ENCODE results near the gene NDUFV3. TPM values are rescaled to one million over a fixed set of nuclear protein-coding genes. Genes with fewer than 3 reads are reported as not detected.

Gene NDUFV3
- total and polyA plus RNA-seq, 2 of the 13 experiments (the other 11 are each of a cell fraction or from before 2014, with no cell fraction given) = 14.2 to 29.6 TPM

DNA sequence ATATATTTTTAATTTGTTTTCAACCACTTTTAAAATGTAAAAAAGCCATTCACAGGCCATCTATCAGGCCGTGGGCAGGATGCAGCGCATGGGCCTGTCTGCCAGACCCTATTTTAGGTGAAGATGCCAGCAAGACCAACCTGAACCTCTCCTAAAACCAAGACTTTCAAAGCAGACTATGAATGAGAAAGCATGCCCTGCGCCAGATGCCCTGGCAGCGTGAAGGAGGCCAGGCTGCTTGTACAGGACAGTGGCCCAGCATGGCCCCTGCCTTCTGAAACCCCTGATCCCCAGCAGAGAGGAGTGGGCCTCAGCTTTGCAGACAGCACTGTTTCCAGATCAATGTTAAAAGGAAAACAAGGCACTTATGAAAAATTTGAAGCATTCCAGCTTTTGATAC, 45.4 kb upstream of the NDUFV3 start (continued):
- TF ChIP-seq, protein P1, sequence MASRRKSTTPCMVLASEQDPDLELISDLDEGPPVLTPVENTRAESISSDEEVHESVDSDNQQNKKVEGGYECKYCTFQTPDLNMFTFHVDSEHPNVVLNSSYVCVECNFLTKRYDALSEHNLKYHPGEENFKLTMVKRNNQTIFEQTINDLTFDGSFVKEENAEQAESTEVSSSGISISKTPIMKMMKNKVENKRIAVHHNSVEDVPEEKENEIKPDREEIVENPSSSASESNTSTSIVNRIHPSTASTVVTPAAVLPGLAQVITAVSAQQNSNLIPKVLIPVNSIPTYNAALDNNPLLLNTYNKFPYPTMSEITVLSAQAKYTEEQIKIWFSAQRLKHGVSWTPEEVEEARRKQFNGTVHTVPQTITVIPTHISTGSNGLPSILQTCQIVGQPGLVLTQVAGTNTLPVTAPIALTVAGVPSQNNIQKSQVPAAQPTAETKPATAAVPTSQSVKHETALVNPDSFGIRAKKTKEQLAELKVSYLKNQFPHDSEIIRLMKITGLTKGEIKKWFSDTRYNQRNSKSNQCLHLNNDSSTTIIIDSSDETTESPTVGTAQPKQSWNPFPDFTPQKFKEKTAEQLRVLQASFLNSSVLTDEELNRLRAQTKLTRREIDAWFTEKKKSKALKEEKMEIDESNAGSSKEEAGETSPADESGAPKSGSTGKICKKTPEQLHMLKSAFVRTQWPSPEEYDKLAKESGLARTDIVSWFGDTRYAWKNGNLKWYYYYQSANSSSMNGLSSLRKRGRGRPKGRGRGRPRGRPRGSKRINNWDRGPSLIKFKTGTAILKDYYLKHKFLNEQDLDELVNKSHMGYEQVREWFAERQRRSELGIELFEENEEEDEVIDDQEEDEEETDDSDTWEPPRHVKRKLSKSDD (CRISPR knock-in tag; IDR thresholded peaks at IDR 0.05; ENCODE audit: low read depth) = no peak
- TF ChIP-seq RARA (CRISPR knock-in tag; IDR thresholded peaks at IDR 0.05) (no peak), PHF20 (CRISPR knock-in tag; IDR thresholded peaks at IDR 0.05) (no peak), HOXD1 (CRISPR knock-in tag; IDR thresholded peaks at IDR 0.05) (no peak), SRF (IDR thresholded peaks at IDR 0.05; ENCODE audit: low read depth, low read length) (no peak), GFI1 (CRISPR knock-in tag; IDR thresholded peaks at IDR 0.05; ENCODE audit: borderline replicate concordance) (no peak), JDP2 (CRISPR knock-in tag; IDR thresholded peaks at IDR 0.05; ENCODE audit: borderline replicate concordance) (no peak)
- TF ChIP-seq, protein P2, sequence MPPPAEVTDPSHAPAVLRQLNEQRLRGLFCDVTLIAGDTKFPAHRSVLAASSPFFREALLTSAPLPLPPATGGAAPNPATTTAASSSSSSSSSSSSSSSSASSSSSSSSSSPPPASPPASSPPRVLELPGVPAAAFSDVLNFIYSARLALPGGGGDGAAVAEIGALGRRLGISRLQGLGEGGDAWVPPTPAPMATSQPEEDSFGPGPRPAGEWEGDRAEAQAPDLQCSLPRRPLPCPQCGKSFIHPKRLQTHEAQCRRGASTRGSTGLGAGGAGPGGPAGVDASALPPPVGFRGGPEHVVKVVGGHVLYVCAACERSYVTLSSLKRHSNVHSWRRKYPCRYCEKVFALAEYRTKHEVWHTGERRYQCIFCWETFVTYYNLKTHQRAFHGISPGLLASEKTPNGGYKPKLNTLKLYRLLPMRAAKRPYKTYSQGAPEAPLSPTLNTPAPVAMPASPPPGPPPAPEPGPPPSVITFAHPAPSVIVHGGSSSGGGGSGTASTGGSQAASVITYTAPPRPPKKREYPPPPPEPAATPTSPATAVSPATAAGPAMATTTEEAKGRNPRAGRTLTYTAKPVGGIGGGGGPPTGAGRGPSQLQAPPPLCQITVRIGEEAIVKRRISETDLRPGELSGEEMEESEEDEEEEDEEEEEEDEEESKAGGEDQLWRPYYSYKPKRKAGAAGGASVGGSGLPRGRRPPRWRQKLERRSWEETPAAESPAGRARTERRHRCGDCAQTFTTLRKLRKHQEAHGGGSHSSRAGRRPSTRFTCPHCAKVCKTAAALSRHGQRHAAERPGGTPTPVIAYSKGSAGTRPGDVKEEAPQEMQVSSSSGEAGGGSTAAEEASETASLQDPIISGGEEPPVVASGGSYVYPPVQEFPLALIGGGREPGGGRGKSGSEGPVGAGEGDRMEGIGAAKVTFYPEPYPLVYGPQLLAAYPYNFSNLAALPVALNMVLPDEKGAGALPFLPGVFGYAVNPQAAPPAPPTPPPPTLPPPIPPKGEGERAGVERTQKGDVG (CRISPR knock-in tag; IDR thresholded peaks at IDR 0.05; ENCODE audit: borderline replicate concordance) = no peak
- TF ChIP-seq, protein P3, sequence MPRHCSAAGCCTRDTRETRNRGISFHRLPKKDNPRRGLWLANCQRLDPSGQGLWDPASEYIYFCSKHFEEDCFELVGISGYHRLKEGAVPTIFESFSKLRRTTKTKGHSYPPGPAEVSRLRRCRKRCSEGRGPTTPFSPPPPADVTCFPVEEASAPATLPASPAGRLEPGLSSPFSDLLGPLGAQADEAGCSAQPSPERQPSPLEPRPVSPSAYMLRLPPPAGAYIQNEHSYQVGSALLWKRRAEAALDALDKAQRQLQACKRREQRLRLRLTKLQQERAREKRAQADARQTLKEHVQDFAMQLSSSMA (CRISPR knock-in tag; IDR thresholded peaks at IDR 0.05) = no peak
- TF ChIP-seq, protein P4, sequence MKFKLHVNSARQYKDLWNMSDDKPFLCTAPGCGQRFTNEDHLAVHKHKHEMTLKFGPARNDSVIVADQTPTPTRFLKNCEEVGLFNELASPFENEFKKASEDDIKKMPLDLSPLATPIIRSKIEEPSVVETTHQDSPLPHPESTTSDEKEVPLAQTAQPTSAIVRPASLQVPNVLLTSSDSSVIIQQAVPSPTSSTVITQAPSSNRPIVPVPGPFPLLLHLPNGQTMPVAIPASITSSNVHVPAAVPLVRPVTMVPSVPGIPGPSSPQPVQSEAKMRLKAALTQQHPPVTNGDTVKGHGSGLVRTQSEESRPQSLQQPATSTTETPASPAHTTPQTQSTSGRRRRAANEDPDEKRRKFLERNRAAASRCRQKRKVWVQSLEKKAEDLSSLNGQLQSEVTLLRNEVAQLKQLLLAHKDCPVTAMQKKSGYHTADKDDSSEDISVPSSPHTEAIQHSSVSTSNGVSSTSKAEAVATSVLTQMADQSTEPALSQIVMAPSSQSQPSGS (CRISPR knock-in tag; IDR thresholded peaks at IDR 0.05) = no peak
- TF ChIP-seq, protein P5, sequence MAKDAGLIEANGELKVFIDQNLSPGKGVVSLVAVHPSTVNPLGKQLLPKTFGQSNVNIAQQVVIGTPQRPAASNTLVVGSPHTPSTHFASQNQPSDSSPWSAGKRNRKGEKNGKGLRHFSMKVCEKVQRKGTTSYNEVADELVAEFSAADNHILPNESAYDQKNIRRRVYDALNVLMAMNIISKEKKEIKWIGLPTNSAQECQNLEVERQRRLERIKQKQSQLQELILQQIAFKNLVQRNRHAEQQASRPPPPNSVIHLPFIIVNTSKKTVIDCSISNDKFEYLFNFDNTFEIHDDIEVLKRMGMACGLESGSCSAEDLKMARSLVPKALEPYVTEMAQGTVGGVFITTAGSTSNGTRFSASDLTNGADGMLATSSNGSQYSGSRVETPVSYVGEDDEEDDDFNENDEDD (CRISPR knock-in tag; IDR thresholded peaks at IDR 0.05; ENCODE audit: borderline replicate concordance) = no peak
- TF ChIP-seq, protein P6, sequence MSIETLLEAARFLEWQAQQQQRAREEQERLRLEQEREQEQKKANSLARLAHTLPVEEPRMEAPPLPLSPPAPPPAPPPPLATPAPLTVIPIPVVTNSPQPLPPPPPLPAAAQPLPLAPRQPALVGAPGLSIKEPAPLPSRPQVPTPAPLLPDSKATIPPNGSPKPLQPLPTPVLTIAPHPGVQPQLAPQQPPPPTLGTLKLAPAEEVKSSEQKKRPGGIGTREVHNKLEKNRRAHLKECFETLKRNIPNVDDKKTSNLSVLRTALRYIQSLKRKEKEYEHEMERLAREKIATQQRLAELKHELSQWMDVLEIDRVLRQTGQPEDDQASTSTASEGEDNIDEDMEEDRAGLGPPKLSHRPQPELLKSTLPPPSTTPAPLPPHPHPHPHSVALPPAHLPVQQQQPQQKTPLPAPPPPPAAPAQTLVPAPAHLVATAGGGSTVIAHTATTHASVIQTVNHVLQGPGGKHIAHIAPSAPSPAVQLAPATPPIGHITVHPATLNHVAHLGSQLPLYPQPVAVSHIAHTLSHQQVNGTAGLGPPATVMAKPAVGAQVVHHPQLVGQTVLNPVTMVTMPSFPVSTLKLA (IDR thresholded peaks at IDR 0.05) = no peak
